Neural cell (in vitro differentiated cells): ENCODE data around the gene SLC10A1. TPM values are rescaled to one million over a fixed set of nuclear protein-coding genes. Genes with fewer than 3 reads are reported as not detected.

ENCODE experiments used
- H2AFZ ChIP-seq: fragments of 200-600, 300-800 bp; sonication (generic), shearing (Covaris generic); 2 replicates; pipeline ENCODE4 v1.6.0; 2014; ENCODE audit warnings: low read depth, mild to moderate bottlenecking, antibody characterized with exemption, low read length, moderate library complexity
- H3F3A ChIP-seq: fragments of 200-600 bp; shearing (Covaris generic); 2 replicates; pipeline ENCODE4 v1.6.1; 2016; ENCODE audit warnings: mild to moderate bottlenecking, moderate library complexity, mixed read lengths, antibody characterized with exemption, low read length; ENCODE audit not compliant: insufficient read depth, poor library complexity, severe bottlenecking
- H3K27ac ChIP-seq: fragments of 200-600, 300-800 bp; sonication (generic), shearing (Covaris generic); 2 replicates; pipeline ENCODE4 v1.5.1; 2014; ENCODE audit warnings: mild to moderate bottlenecking, low read length, moderate library complexity
- H3K27me3 ChIP-seq: fragments of 300-800, 200-600 bp; sonication (generic), shearing (Covaris generic); 2 replicates; pipeline ENCODE4 v1.6.0; 2014; ENCODE audit warnings: mild to moderate bottlenecking, low read depth, low read length, moderate library complexity; ENCODE audit not compliant: insufficient read depth
- H3K36me3 ChIP-seq: fragments of 300-800, 200-600 bp; sonication (generic), shearing (Covaris generic); 2 replicates; pipeline ENCODE4 v1.5.1; 2014; ENCODE audit warnings: mild to moderate bottlenecking, antibody characterized with exemption, low read length, moderate library complexity; ENCODE audit not compliant: insufficient read depth
- H3K4me2 ChIP-seq: fragments of 300-800, 200-600 bp; sonication (generic), shearing (Covaris generic); 2 replicates; pipeline ENCODE4 v1.6.0; 2014; ENCODE audit warnings: mild to moderate bottlenecking, low read length
- H3K4me3 ChIP-seq: fragments of 300-800, 200-600 bp; sonication (generic), shearing (Covaris generic); 2 replicates; pipeline ENCODE4 v1.5.1; 2014; ENCODE audit warnings: mild to moderate bottlenecking, low read length, moderate library complexity
- H3K79me2 ChIP-seq: fragments of 200-600 bp; shearing (Covaris generic); replicated peaks from 2 replicates; pipeline ENCODE4 v1.6.0; 2014; ENCODE audit warnings: mild to moderate bottlenecking, low read length, moderate library complexity; ENCODE audit not compliant: insufficient read depth
- H3K9ac ChIP-seq: fragments of 300-800, 200-600 bp; sonication (generic), shearing (Covaris generic); 2 replicates; pipeline ENCODE4 v1.6.1; 2016; ENCODE audit warnings: mild to moderate bottlenecking, low read length, mixed read lengths
- H3K9me2 ChIP-seq: fragments of 200-600 bp; shearing (Covaris generic); 2 replicates; pipeline ENCODE4 v1.6.1; 2016; ENCODE audit warnings: mild to moderate bottlenecking, low read length, mixed read lengths; ENCODE audit not compliant: insufficient read depth
- H3K9me3 ChIP-seq: fragments of 200-600, 300-800 bp; sonication (generic), shearing (Covaris generic); 2 replicates; pipeline ENCODE4 v1.6.1; 2016; ENCODE audit warnings: mild to moderate bottlenecking, mixed run types, low read length, moderate library complexity, mixed read lengths
- H4K20me1 ChIP-seq: fragments of 200-600 bp; shearing (Covaris generic); 2 replicates; pipeline ENCODE4 v1.6.1; 2016; ENCODE audit warnings: mild to moderate bottlenecking, mixed run types; ENCODE audit not compliant: insufficient read depth
- EP300 ChIP-seq: fragments of 450-650 bp; conservative IDR thresholded peaks from 2 replicates; pipeline ENCODE4 v1.6.1; 2014; ENCODE audit warnings: antibody characterized with exemption, mild to moderate bottlenecking, moderate library complexity; ENCODE audit not compliant: poor library complexity, severe bottlenecking
- EZH2 ChIP-seq: fragments of 200-600, 300-800 bp; shearing (Covaris generic), sonication (generic); IDR thresholded peaks from 2 replicates; pipeline ENCODE4 v1.6.1; 2014; ENCODE audit warnings: antibody characterized with exemption, low read length, borderline replicate concordance, mild to moderate bottlenecking; ENCODE audit not compliant: insufficient read depth, poor library complexity, severe bottlenecking
- MXI1 ChIP-seq: fragments of 450-650 bp; conservative IDR thresholded peaks from 2 replicates; pipeline ENCODE4 v1.6.1; 2014; ENCODE audit warnings: antibody characterized with exemption, mild to moderate bottlenecking; ENCODE audit not compliant: poor library complexity, severe bottlenecking
- POLR2AphosphoS5 ChIP-seq: IDR thresholded peaks from 2 replicates; pipeline ENCODE4 v1.6.1; 2012
- RAD21 ChIP-seq: fragments of 450-650 bp; conservative IDR thresholded peaks from 2 replicates; pipeline ENCODE4 v1.6.1; 2014; ENCODE audit warnings: antibody characterized with exemption, mild to moderate bottlenecking, moderate library complexity
- REST ChIP-seq: IDR thresholded peaks from 2 replicates; pipeline ENCODE4 v1.6.1; 2012; ENCODE audit warnings: borderline replicate concordance
- SMC3 ChIP-seq: fragments of 450-650 bp; conservative IDR thresholded peaks from 2 replicates; pipeline ENCODE4 v1.6.1; 2014; ENCODE audit warnings: antibody characterized with exemption, mild to moderate bottlenecking, moderate library complexity; ENCODE audit not compliant: poor library complexity
- TAF1 ChIP-seq: IDR thresholded peaks from 2 replicates; pipeline ENCODE4 v1.6.1; 2012; ENCODE audit warnings: low read depth
- polyA plus RNA-seq: library from polyadenylated mRNA; depleted of rRNA; stranded (reverse); fragments of >200 nt; gene quantifications from 2 replicates; pipeline ENCODE4 v1.2.3, GENCODE V29; 2014
- TF ChIP-seq, protein P1 (sequence below): fragments of 450-650 bp; IDR thresholded peaks from 2 replicates; pipeline ENCODE4 v1.5.1; 2014; ENCODE audit warnings: antibody characterized with exemption, mild to moderate bottlenecking, moderate library complexity; ENCODE audit not compliant: poor library complexity, severe bottlenecking

SLC10A1 gene
- polyA plus RNA-seq, 1 donor from 2014 or later = not detected

- Histone ChIP-seq H3K9me3 (no peaks in the 10 kb centered on the region), H3K9me2 (no peaks in the 10 kb centered on the region), H3K9ac (no peak overlapping the region), H3K27ac (no peak overlapping the region), H3K4me2 (no peak overlapping the region), H4K20me1 (no peaks in the 10 kb centered on the region), H3F3A (no peaks in the 10 kb centered on the region), H3K36me3 (no peaks in the 10 kb centered on the region), H3K4me3 (no peak overlapping the region), H2AFZ (no peak overlapping the region), H3K79me2 (no peaks in the 10 kb centered on the region), H3K27me3 (no peaks in the 10 kb centered on the region)
- TF ChIP-seq REST (no peak), POLR2AphosphoS5 (no peak), EP300 (no peak), TAF1 (no peak), EZH2 (no peak), SMC3 (no peak), MXI1 (no peak), RAD21 (no peak)
- TF ChIP-seq, protein P1, sequence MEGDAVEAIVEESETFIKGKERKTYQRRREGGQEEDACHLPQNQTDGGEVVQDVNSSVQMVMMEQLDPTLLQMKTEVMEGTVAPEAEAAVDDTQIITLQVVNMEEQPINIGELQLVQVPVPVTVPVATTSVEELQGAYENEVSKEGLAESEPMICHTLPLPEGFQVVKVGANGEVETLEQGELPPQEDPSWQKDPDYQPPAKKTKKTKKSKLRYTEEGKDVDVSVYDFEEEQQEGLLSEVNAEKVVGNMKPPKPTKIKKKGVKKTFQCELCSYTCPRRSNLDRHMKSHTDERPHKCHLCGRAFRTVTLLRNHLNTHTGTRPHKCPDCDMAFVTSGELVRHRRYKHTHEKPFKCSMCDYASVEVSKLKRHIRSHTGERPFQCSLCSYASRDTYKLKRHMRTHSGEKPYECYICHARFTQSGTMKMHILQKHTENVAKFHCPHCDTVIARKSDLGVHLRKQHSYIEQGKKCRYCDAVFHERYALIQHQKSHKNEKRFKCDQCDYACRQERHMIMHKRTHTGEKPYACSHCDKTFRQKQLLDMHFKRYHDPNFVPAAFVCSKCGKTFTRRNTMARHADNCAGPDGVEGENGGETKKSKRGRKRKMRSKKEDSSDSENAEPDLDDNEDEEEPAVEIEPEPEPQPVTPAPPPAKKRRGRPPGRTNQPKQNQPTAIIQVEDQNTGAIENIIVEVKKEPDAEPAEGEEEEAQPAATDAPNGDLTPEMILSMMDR = no peak
Observed at GRCh38 chr14:69792887-69793421, 4.1 kb downstream of the SLC10A1 start.

GRCh38 chr14:69789118-69789640 lies 7.9 kb downstream of the SLC10A1 start:
- no peaks in the 10 kb centered on the region for H3K79me2 ChIP-seq
- H3K4me2 ChIP-seq = no peak overlapping the region
- no peaks in the 10 kb centered on the region for H3K9me3 ChIP-seq
- no peaks in the 10 kb centered on the region for H3K36me3 ChIP-seq
- no peaks in the 10 kb centered on the region for H3K9me2 ChIP-seq
- H3K27me3 ChIP-seq = no peaks in the 10 kb centered on the region
- H3K9ac ChIP-seq = no peak overlapping the region
- H4K20me1 ChIP-seq = no peaks in the 10 kb centered on the region
- H2AFZ ChIP-seq = no peak overlapping the region
- no peaks in the 10 kb centered on the region for H3F3A ChIP-seq
- no peak overlapping the region for H3K27ac ChIP-seq
- H3K4me3 ChIP-seq = no peak overlapping the region
- TF ChIP-seq EP300 (no peak), RAD21 (no peak), TAF1 (no peak), EZH2 (no peak), REST (no peak), SMC3 (no peak), POLR2AphosphoS5 (no peak), MXI1 (no peak)
- TF ChIP-seq, protein P1 = no peak
